ENCODE results near the gene RELB.

GRCh38 chr19:44957526-44957925 lies 43.7 kb upstream of the RELB start:
- TF ChIP-seq CTCF (IDR thresholded peaks at IDR 0.05): no peak
- no peak for TF ChIP-seq POLR2A (IDR thresholded peaks at IDR 0.05)
